SK-N-SH treated with all-trans-retinoic acid at 6 μM for 48 hours (cell line): ENCODE data around the gene UBE2U.

Source experiments
- ARNTL ChIP-seq: fragments of 450-650 bp; formaldehyde crosslinking; IDR thresholded peaks from 2 replicates; pipeline ENCODE4 v1.5.0; 2020; ENCODE audit warnings: low read depth, mild to moderate bottlenecking, moderate library complexity, borderline replicate concordance
- BACH2 ChIP-seq: fragments of 250-450 bp; sonication (Bioruptor Pico); IDR thresholded peaks from 2 replicates; pipeline ENCODE4 v1.9.0; 2021; ENCODE audit warnings: mild to moderate bottlenecking, borderline replicate concordance
- CSDC2 ChIP-seq: fragments of 250-450 bp; sonication (Bioruptor Pico); IDR thresholded peaks from 2 replicates; pipeline ENCODE4 v1.5.0; 2020; ENCODE audit warnings: mild to moderate bottlenecking, moderate library complexity
- ESRRG ChIP-seq: fragments of 250-450 bp; sonication (Bioruptor Pico); IDR thresholded peaks from 2 replicates; pipeline ENCODE4 v1.6.1; 2021; ENCODE audit warnings: mild to moderate bottlenecking
- GLIS3 ChIP-seq: fragments of 250-450 bp; sonication (Bioruptor Pico); IDR thresholded peaks from 2 replicates; pipeline ENCODE4 v1.5.0; 2020; ENCODE audit warnings: mild to moderate bottlenecking, moderate library complexity
- POU6F1 ChIP-seq: fragments of 250-450 bp; sonication (Bioruptor Pico); IDR thresholded peaks from 2 replicates; pipeline ENCODE4 v1.8.0; 2021; ENCODE audit warnings: low read depth, mild to moderate bottlenecking, moderate library complexity, borderline replicate concordance
- RARB ChIP-seq: fragments of 250-450 bp; sonication (Bioruptor Pico); IDR thresholded peaks from 2 replicates; pipeline ENCODE4 v1.8.0; 2021; ENCODE audit warnings: mild to moderate bottlenecking, moderate library complexity
- TOX ChIP-seq: fragments of 250-450 bp; sonication (Bioruptor Pico); IDR thresholded peaks from 2 replicates; pipeline ENCODE4 v1.8.0; 2021; ENCODE audit warnings: mild to moderate bottlenecking, moderate library complexity, borderline replicate concordance
- ZFP3 ChIP-seq: fragments of 250-450 bp; sonication (Bioruptor Pico); IDR thresholded peaks from 2 replicates; pipeline ENCODE4 v1.5.0; 2020; ENCODE audit warnings: mild to moderate bottlenecking, moderate library complexity
- ZFP30 ChIP-seq: fragments of 450-650 bp; formaldehyde crosslinking; IDR thresholded peaks from 2 replicates; pipeline ENCODE4 v1.5.0; 2022; ENCODE audit warnings: mild to moderate bottlenecking, moderate library complexity
- TF ChIP-seq, protein P1 (sequence below): fragments of 250-450 bp; sonication (Bioruptor Pico); IDR thresholded peaks from 2 replicates; pipeline ENCODE4 v1.8.0; 2020; ENCODE audit warnings: mild to moderate bottlenecking, moderate library complexity, borderline replicate concordance

GRCh38 chr1:64248065-64248464 is 44.6 kb downstream of the UBE2U start:
- no peak for TF ChIP-seq ARNTL (CRISPR knock-in tag)
- no peak for TF ChIP-seq ZFP3 (CRISPR knock-in tag)
- TF ChIP-seq, protein P1, sequence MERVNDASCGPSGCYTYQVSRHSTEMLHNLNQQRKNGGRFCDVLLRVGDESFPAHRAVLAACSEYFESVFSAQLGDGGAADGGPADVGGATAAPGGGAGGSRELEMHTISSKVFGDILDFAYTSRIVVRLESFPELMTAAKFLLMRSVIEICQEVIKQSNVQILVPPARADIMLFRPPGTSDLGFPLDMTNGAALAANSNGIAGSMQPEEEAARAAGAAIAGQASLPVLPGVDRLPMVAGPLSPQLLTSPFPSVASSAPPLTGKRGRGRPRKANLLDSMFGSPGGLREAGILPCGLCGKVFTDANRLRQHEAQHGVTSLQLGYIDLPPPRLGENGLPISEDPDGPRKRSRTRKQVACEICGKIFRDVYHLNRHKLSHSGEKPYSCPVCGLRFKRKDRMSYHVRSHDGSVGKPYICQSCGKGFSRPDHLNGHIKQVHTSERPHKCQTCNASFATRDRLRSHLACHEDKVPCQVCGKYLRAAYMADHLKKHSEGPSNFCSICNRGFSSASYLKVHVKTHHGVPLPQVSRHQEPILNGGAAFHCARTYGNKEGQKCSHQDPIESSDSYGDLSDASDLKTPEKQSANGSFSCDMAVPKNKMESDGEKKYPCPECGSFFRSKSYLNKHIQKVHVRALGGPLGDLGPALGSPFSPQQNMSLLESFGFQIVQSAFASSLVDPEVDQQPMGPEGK = no peak
- no peak for TF ChIP-seq POU6F1 (CRISPR knock-in tag)
- no peak for TF ChIP-seq CSDC2 (CRISPR knock-in tag)
- TF ChIP-seq GLIS3 (CRISPR knock-in tag) = no peak
- no peak for TF ChIP-seq ZFP30 (CRISPR knock-in tag)
- no peak for TF ChIP-seq RARB (CRISPR knock-in tag)
- TF ChIP-seq ESRRG = no peak
- TF ChIP-seq BACH2 (CRISPR knock-in tag) = no peak
- no peak for TF ChIP-seq TOX
